Activated T-helper 1 cell treated with anti-CD3 and anti-CD28 coated beads, Interleukin-12 subunit alpha, Interleukin-12 subunit beta, Interleukin-2, Interleukin-4 antibody, amounts not matched to agents 30 ng/mL and 10 ng/mL and 1 ng/mL, durations not matched to agents 14 hours and 24 hours and 36 hours (primary cell): Measurements from ENCODE around the gene TECPR2. TPM values are rescaled to one million over a fixed set of nuclear protein-coding genes. Genes with fewer than 3 reads are reported as not detected.

Source experiments
- DNase-seq: peaks from one replicate; pipeline ENCODE4 v3.0.0; 2021; ENCODE audit warnings: low spot score
- H3K27ac Mint-ChIP-seq: one replicate; pipeline ENCODE4 v1.8.0; 2021; ENCODE audit warnings: mild to moderate bottlenecking, mixed read lengths
- H3K27me3 Mint-ChIP-seq: one replicate; pipeline ENCODE4 v1.8.0; 2022; ENCODE audit warnings: mild to moderate bottlenecking, moderate library complexity, mixed read lengths; ENCODE audit not compliant: insufficient read depth
- H3K36me3 Mint-ChIP-seq: one replicate; pipeline ENCODE4 v1.8.0; 2021; ENCODE audit warnings: low read depth, mixed read lengths
- H3K4me1 Mint-ChIP-seq: one replicate; pipeline ENCODE4 v1.8.0; 2021; ENCODE audit warnings: low read depth, mixed read lengths
- H3K4me3 Mint-ChIP-seq: one replicate; pipeline ENCODE4 v1.8.0; 2021; ENCODE audit warnings: mild to moderate bottlenecking, moderate library complexity, mixed read lengths
- H3K9me3 Mint-ChIP-seq: one replicate; pipeline ENCODE4 v1.8.0; 2021; ENCODE audit warnings: mixed read lengths
- intact Hi-C: fragments of 100-400 bp; cut with micrococcal nuclease; formaldehyde crosslinking; loops from one replicate; pipeline ENCODE4 v1.15.1; 2024
- total RNA-seq: library from RNA; stranded (reverse); gene quantifications from 2 replicates; pipeline ENCODE4 v1.2.3, GENCODE V29; 2022

TECPR2 gene
- total RNA-seq, 1 donor from 2014 or later: 10.1 TPM

- no peak overlapping the region for H3K4me3 Mint-ChIP-seq
- intact Hi-C loops: no loop called here
- no peaks in the 10 kb centered on the region for H3K9me3 Mint-ChIP-seq
- no peak for DNase-seq
- no peak overlapping the region for H3K27ac Mint-ChIP-seq
- no peaks in the 10 kb centered on the region for H3K36me3 Mint-ChIP-seq
- H3K27me3 Mint-ChIP-seq: no peaks in the 10 kb centered on the region
- H3K4me1 Mint-ChIP-seq: no peaks in the 10 kb centered on the region
Measured at GRCh38 chr14:102427642-102428041, 64.9 kb downstream of the TECPR2 start.

- no peak for DNase-seq
Measured at GRCh38 chr14:102430212-102430908, 67.6 kb downstream of the TECPR2 start.

DNA sequence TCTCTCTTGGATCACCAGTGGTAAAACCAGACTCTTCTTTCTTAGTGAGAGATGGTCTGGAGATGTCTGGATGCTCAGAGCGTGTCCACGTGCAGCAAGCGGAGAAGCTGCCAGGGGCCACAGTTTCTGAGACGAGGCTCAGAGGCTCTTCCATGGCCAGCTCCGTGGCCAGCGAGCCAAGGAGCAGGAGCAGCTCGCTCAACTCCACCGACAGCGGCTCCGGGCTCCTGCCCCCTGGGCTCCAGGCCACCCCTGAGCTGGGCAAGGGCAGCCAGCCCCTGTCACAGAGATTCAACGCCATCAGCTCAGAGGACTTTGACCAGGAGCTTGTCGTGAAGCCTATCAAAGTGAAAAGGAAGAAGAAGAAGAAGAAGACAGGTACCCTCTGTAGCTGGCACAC lies 69.0 kb downstream of the TECPR2 start:
- Mint-ChIP-seq H3K27ac (no peak overlapping the region), H3K9me3 (no peaks in the 10 kb centered on the region), H3K4me1 (no peaks in the 10 kb centered on the region), H3K36me3 (no peaks in the 10 kb centered on the region), H3K4me3 (no peak overlapping the region), H3K27me3 (no peaks in the 10 kb centered on the region)
- DNase-seq: no peak
- intact Hi-C loops: no loop called here

More at GRCh38 chr14:102430212-102430908, 67.6 kb downstream of the TECPR2 start:
- intact Hi-C loops: no loop called here
- Mint-ChIP-seq H3K27ac (no peak overlapping the region), H3K27me3 (no peaks in the 10 kb centered on the region), H3K4me3 (no peak overlapping the region), H3K36me3 (no peaks in the 10 kb centered on the region), H3K4me1 (no peaks in the 10 kb centered on the region), H3K9me3 (no peaks in the 10 kb centered on the region)

DNA sequence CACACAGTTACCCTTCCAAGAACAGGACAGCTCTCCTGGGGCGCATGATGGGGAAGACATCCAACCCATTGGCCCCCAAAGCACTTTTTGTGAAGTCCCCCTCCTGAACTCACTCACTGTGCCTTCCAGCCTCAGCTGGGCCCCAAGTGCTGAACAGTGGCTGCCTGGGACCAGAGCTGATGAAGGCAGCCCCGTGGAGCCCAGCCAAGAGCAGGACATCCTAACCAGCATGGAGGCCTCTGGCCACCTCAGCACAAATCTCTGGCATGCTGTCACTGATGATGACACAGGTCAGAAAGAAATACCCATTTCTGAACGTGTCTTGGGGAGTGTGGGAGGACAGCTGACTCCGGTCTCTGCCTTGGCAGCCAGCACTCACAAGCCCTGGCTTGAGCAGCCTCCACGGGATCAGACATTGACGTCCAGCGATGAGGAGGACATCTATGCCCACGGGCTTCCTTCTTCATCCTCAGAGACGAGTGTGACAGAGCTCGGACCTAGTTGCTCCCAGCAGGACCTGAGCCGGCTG lies 72.0 kb downstream of the TECPR2 start:
- Mint-ChIP-seq H3K9me3 (no peaks in the 10 kb centered on the region), H3K27me3 (no peaks in the 10 kb centered on the region), H3K36me3 (no peaks in the 10 kb centered on the region), H3K4me3 (no peak overlapping the region), H3K27ac (no peak overlapping the region), H3K4me1 (peaks cover 5% of the 10 kb centered on the region)
- intact Hi-C loops: no loop called here
- no peak for DNase-seq

DNA sequence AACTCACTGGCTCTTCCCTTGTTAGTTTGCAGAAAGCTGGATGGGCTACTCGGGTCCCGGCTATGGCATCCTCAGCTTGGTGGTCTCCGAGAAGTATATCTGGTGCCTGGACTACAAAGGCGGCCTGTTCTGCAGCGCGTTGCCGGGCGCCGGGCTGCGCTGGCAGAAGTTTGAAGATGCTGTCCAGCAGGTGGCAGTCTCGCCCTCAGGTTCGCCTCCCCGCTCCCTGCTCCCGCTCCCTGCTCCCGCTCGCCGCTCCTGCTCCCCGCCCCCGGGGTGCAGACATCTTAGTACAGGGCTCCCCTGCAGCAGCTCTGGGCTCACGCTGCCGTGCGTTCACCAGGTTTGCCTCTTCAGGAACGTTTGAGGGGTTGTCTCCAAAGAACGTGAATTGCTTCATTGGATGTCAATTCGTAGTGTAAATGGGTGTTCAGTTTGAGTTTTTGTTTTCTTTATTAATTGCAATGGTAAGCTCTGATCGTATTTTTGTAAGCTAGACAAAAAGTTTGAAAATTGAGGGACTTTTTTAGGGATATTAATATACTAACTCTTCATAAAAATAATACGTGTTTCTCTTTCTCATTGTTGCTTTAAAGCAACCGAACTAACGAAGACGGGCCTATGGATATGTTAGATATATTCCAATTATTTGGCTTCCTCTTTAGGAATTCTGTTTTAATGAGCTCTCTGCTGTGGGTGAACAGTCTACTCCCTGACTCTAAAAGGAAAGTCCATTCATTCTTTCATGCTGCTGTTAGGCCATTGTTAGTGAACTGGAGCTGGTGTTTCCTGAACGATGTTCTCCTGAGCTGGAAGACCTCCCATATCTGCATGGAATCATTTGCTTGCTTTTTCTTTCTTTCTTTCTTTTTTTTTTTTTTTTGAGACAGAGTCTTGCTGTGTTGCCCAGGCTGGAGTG lies 75.5 kb downstream of the TECPR2 start:
- peaks cover 5% of the 10 kb centered on the region for H3K36me3 Mint-ChIP-seq
- no peaks in the 10 kb centered on the region for H3K9me3 Mint-ChIP-seq
- peak overlapping the region; percentile 19 for H3K4me3 Mint-ChIP-seq
- H3K4me1 Mint-ChIP-seq: peaks cover 5% of the 10 kb centered on the region
- H3K27ac Mint-ChIP-seq: no peak overlapping the region
- peak; percentile 64 for DNase-seq
- intact Hi-C loops: loop anchor here (1.0 to 2.0 kb wide), 3 partner anchors 71 to 78 kb away; partner anchors contain the start of genes ANKRD9, CINP and TECPR2
- H3K27me3 Mint-ChIP-seq: no peaks in the 10 kb centered on the region

DNA sequence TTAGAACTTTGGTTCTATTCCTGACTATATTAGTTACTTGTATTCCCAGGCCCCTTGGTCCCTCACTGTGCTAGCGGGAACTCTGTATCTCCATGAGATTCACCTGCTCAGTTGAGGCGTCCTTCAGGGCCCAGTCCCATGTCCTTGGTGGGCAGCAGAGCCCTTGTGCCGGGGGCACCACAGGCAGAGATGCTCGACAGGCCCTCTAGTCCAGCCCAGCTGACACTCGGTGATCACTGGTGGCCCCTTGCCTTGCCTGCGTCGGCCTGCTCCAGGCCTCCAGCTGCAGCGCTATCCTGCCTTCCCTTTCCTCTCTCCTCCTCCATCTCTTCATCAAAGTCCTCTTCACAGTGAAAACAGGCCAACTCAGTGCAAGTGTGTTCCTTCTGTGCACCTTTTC lies 76.8 kb downstream of the TECPR2 start:
- no peak for DNase-seq
- intact Hi-C loops: loop anchor here (2.0 kb wide), 2 partner anchors 69 to 77 kb away; partner anchors contain the start of genes ANKRD9, CINP and TECPR2

DNA sequence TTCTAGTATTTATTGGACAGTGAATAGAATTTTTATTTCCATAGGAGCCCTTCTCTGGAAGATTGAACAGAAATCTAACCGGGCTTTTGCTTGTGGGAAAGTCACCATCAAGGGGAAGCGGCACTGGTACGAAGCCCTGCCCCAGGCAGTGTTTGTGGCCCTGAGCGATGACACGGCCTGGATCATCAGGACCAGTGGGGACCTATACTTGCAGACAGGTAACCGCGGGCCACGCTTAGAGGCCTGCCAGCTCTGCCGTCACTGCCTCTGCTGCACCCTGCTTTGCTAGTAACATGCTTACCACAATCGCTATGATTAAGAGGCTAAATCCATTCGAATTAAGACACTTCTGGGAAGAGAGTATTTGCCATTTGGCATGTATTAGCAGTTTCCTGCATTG lies 77.7 kb downstream of the TECPR2 start:
- peaks cover 7% of the 10 kb centered on the region for H3K36me3 Mint-ChIP-seq
- H3K27me3 Mint-ChIP-seq: no peaks in the 10 kb centered on the region
- DNase-seq: no peak
- no peaks in the 10 kb centered on the region for H3K9me3 Mint-ChIP-seq
- intact Hi-C loops: no loop called here
- H3K4me3 Mint-ChIP-seq: no peak overlapping the region
- H3K27ac Mint-ChIP-seq: no peak overlapping the region
- H3K4me1 Mint-ChIP-seq: peaks cover 5% of the 10 kb centered on the region

More for the DNA sequence above, 76.8 kb downstream of the TECPR2 start:
- Mint-ChIP-seq H3K27ac (no peak overlapping the region), H3K36me3 (peaks cover 7% of the 10 kb centered on the region), H3K27me3 (no peaks in the 10 kb centered on the region), H3K9me3 (no peaks in the 10 kb centered on the region), H3K4me3 (no peak overlapping the region), H3K4me1 (peaks cover 5% of the 10 kb centered on the region)

- Mint-ChIP-seq H3K27ac (no peak overlapping the region), H3K27me3 (no peaks in the 10 kb centered on the region), H3K36me3 (peaks cover 7% of the 10 kb centered on the region), H3K4me3 (no peak overlapping the region), H3K9me3 (no peaks in the 10 kb centered on the region), H3K4me1 (peaks cover 5% of the 10 kb centered on the region)
- DNase-seq: no peak
- intact Hi-C loops: no loop called here
Measured at GRCh38 chr14:102442241-102443211, 79.8 kb downstream of the TECPR2 start.

GRCh38 chr14:102445066-102445465 lies 82.3 kb downstream of the TECPR2 start:
- intact Hi-C loops: no loop called here
- Mint-ChIP-seq H3K9me3 (no peaks in the 10 kb centered on the region), H3K4me1 (no peaks in the 10 kb centered on the region), H3K4me3 (no peak overlapping the region), H3K36me3 (peaks cover 7% of the 10 kb centered on the region), H3K27ac (no peak overlapping the region), H3K27me3 (no peaks in the 10 kb centered on the region)
- DNase-seq: no peak

GRCh38 chr14:102445641-102446040 lies 82.9 kb downstream of the TECPR2 start:
- no peak for DNase-seq
- intact Hi-C loops: no loop called here
- H3K9me3 Mint-ChIP-seq: no peaks in the 10 kb centered on the region
- H3K4me1 Mint-ChIP-seq: no peaks in the 10 kb centered on the region
- H3K4me3 Mint-ChIP-seq: no peak overlapping the region
- no peak overlapping the region for H3K27ac Mint-ChIP-seq
- H3K27me3 Mint-ChIP-seq: no peaks in the 10 kb centered on the region
- H3K36me3 Mint-ChIP-seq: peaks cover 6% of the 10 kb centered on the region

DNA sequence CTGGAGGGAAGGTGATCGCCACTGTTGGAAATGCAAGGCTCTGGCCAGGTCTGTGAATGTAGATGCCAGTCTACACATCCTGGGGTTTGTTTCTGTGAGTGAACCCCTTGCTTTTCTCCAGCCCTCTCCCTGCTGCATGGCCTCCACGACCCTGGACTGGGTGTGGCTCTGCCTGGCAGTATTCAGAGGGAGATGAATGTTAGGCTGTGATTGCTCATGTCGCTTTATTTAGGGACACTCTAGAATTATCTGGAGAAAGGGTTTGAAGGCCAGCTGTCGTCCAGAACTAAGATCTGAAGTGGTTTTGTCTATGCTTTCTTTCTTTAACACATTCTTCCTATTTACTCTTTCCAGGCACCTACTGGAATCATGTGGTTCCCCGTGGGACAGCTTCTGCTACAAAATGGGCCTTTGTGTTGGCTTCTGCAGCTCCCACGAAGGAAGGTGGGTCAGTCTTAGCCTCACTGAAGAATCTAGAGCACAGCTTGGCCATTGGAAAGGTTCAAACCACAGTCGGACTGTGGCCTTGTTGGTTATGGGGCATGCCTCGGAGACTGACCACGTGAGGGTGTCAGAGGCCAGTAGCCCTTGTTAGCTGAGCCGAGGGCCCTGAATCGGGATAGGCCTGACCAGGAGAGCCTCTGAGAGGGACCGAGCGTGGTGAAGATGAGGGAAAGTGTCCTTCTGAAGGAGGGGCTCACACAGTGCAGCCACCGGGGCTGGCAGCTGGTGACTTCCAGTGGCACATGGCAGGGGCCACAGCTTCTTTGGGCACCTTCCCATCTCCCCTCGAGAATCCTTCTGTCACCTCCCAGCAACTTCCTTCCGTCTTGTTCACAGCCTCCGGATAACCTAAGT lies 87.7 kb downstream of the TECPR2 start:
- no peaks in the 10 kb centered on the region for H3K9me3 Mint-ChIP-seq
- H3K27ac Mint-ChIP-seq: no peak overlapping the region
- intact Hi-C loops: no loop called here
- no peaks in the 10 kb centered on the region for H3K27me3 Mint-ChIP-seq
- peaks cover 4% of the 10 kb centered on the region for H3K36me3 Mint-ChIP-seq
- no peak for DNase-seq
- no peak overlapping the region for H3K4me3 Mint-ChIP-seq
- no peaks in the 10 kb centered on the region for H3K4me1 Mint-ChIP-seq

GRCh38 chr14:102451064-102451352 lies 88.3 kb downstream of the TECPR2 start:
- Mint-ChIP-seq H3K9me3 (no peaks in the 10 kb centered on the region), H3K27ac (no peak overlapping the region), H3K4me3 (no peak overlapping the region), H3K27me3 (no peaks in the 10 kb centered on the region), H3K36me3 (peaks cover 4% of the 10 kb centered on the region), H3K4me1 (no peaks in the 10 kb centered on the region)
- DNase-seq: no peak
- intact Hi-C loops: no loop called here
